ENCODE measurements around the gene ZIC4. TPM values are rescaled to one million over a fixed set of nuclear protein-coding genes. Genes with fewer than 3 reads are reported as not detected.

ZIC4 gene
- total RNA-seq: not detected
- not detected for polyA plus RNA-seq
- long read RNA-seq, donor 1: 0 reads
- long read RNA-seq, donor 2: 0 reads

DNA sequence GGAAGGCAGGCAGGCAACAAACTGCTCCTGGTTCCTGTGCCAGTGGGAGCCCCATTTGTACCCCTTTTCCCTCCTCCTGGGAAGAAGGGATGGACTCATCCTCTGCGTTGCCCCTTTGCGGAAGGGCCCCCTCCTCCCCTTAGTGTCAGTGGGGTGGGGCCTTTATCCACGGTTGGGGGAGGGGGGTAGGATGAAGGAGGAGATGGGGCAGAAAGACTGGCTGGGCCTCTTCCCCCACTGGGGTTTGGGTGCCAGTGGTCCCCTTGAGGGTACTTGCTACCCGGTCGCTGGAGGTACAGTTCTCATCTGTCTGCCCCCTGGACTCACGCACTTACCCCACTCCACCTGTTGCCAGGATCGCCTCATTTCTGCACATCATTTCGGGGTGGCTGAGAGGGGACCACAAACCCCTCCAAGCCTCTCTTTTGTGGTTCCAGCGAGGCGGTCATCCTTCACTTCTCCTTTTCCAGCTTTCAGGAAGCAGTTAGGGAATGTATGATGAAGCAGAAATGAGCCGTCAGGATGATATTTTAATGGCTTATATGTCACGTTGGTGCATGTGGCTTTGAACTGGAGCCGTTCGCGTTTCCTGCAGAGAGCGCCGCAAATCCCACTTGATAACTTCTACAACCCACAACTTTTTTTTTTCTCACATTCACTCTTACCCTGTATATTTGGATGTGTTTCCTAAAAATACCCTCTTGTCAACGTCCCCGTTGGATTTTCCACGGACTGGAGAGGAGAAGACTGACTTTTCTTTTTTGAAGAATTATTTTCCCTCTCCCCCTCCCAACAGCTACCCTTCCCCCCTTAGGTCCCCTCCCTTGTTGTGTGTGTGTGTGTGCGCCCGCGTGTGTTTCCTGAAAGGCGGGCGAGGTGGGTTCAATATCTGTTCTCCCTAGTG lies at the start of gene ZIC4:
Gene ZIC4, minus strand, starts transcription at position 516 of the 904 bp plus-strand sequence. CDS start 3,746 bp downstream, outside the sequence.
- no peak within 1 kb of the TSS for H3K27ac ChIP-seq
- DNase-seq: no peak

GRCh38 chr3:147449669-147450068 lies 43.3 kb upstream of the ZIC4 start:
- Histone ChIP-seq H3K9me3 (no peaks in the 10 kb centered on the region), H3K27me3 (replicated peaks in 1 of 7) (peaks cover 0 to 8% (median 0%) of the 10 kb centered on the region in 7 donors), H3K4me1 (no peaks in the 10 kb centered on the region), H3K4me3 (no peak overlapping the region), H3K36me3 (no peaks in the 10 kb centered on the region), H3K27ac (no peak overlapping the region)
- no peak for DNase-seq
- WGBS, 5 donors: 19 to 33% (median 29%) methylated on average over 3 of the region's 3 CpGs
- intact Hi-C loops (cut with DNase I; ENCODE audit: low total_unique reads): no loop called here
- TF ChIP-seq POLR2A (IDR thresholded peaks at IDR 0.05): no peak
- no peak for TF ChIP-seq CTCF (IDR thresholded peaks at IDR 0.05 in 8 of 11, conservative IDR thresholded peaks at IDR 0.05 in 3 of 11)
- TF ChIP-seq POLR2AphosphoS5 (IDR thresholded peaks at IDR 0.05): no peak

More for the DNA sequence above, at the start of gene ZIC4:
- Histone ChIP-seq H3K4me1 (peaks cover 15 to 31% (median 25%) of the 10 kb centered on the region in 6 donors), H3K9me3 (peaks cover 0 to 43% (median 0%) of the 10 kb centered on the region in 8 donors), H3K4me3 (peak within 1 kb of the TSS in 1 of 8 donors; percentile 24), H3K36me3 (no peaks in the 10 kb centered on the region), H3K27me3 (replicated peaks in 1 of 7) (peaks cover 20 to 100% (median 91%) of the 10 kb centered on the region in 7 donors)
- WGBS, 5 donors: 4 to 10% (median 6%) methylated on average over 25 of the region's 25 CpGs
- intact Hi-C loops (cut with DNase I; ENCODE audit: low total_unique reads): no loop called here
- no peak for TF ChIP-seq POLR2AphosphoS5 (IDR thresholded peaks at IDR 0.05)
- no peak for TF ChIP-seq CTCF (IDR thresholded peaks at IDR 0.05 in 8 of 11, conservative IDR thresholded peaks at IDR 0.05 in 3 of 11)
- TF ChIP-seq POLR2A (IDR thresholded peaks at IDR 0.05): no peak

- H3K36me3 ChIP-seq: no peaks in the 10 kb centered on the region
Measured at GRCh38 chr3:147447224-147447623, 40.9 kb upstream of the ZIC4 start.

More at GRCh38 chr3:147447224-147447623, 40.9 kb upstream of the ZIC4 start:
- TF ChIP-seq CTCF (IDR thresholded peaks at IDR 0.05 in 8 of 11, conservative IDR thresholded peaks at IDR 0.05 in 3 of 11) (no peak), POLR2AphosphoS5 (IDR thresholded peaks at IDR 0.05) (no peak), POLR2A (IDR thresholded peaks at IDR 0.05) (no peak)
- no peak overlapping the region for H3K27ac ChIP-seq
- H3K4me1 ChIP-seq: no peaks in the 10 kb centered on the region
- intact Hi-C loops (cut with DNase I; ENCODE audit: low total_unique reads): no loop called here
- no peak overlapping the region for H3K4me3 ChIP-seq
- peaks cover 0 to 8% (median 0%) of the 10 kb centered on the region in 7 donors for H3K27me3 ChIP-seq (replicated peaks in 1 of 7)
- DNase-seq: no peak
- H3K9me3 ChIP-seq: peaks cover 0 to 1% (median 0%) of the 10 kb centered on the region in 8 donors
